Nephron (organoid): Measurements from ENCODE around the gene FAM227A.
"Not testable (repeated sequence)": the region's sequence is repeated elsewhere in the genome, so short reads cannot be mapped to it uniquely, and the experiment has no call there.

Source experiments
- H3K27ac Mint-ChIP-seq, 3 experiments: 2 replicates each; pipeline ENCODE4 v1.8.0; 2020; ENCODE audit warnings: mixed read lengths in 3 of 3, mild to moderate bottlenecking in 2 of 3, moderate library complexity in 1 of 3
- H3K27me3 Mint-ChIP-seq: 2 replicates; pipeline ENCODE4 v1.8.0; 2021; ENCODE audit warnings: low read depth, mild to moderate bottlenecking, moderate library complexity, mixed read lengths
- H3K36me3 Mint-ChIP-seq: 2 replicates; pipeline ENCODE4 v1.8.0; 2020; ENCODE audit warnings: low read depth, mixed read lengths
- H3K4me1 Mint-ChIP-seq: 2 replicates; pipeline ENCODE4 v1.8.0; 2020; ENCODE audit warnings: mixed read lengths
- H3K4me3 Mint-ChIP-seq, 3 experiments: 2 replicates each; pipeline ENCODE4 v1.8.0; 2020; ENCODE audit warnings: mild to moderate bottlenecking in 3 of 3, mixed read lengths in 3 of 3, moderate library complexity in 2 of 3
- H3K9me3 Mint-ChIP-seq: 2 replicates; pipeline ENCODE4 v1.8.0; 2020; ENCODE audit warnings: mixed read lengths
- CTCF ChIP-seq, 3 experiments: fragments of 200-600 bp; sonication (generic); IDR thresholded peaks; one replicate each; pipeline ENCODE4 v1.5.0; 2021; ENCODE audit warnings: antibody characterized with exemption in 3 of 3; ENCODE audit not compliant: unreplicated experiment in 3 of 3

Gene FAM227A

GRCh38 chr22:38602166-38602565 is 54.0 kb downstream of the FAM227A start:
- Mint-ChIP-seq H3K27ac (no peak overlapping the region), H3K27me3 (no peaks in the 10 kb centered on the region), H3K4me3 (no peak overlapping the region), H3K36me3 (peaks cover 19% of the 10 kb centered on the region), H3K4me1 (peaks cover 5% of the 10 kb centered on the region), H3K9me3 (no peaks in the 10 kb centered on the region)
- TF ChIP-seq CTCF (IDR thresholded peaks at IDR 0.05; ENCODE audit: unreplicated experiment in 3 of 3): no peak

GRCh38 chr22:38601221-38601764 is 54.9 kb downstream of the FAM227A start:
- Mint-ChIP-seq H3K27ac (no peak overlapping the region), H3K4me3 (no peak overlapping the region), H3K27me3 (no peaks in the 10 kb centered on the region), H3K9me3 (no peaks in the 10 kb centered on the region), H3K4me1 (peaks cover 2% of the 10 kb centered on the region), H3K36me3 (peaks cover 19% of the 10 kb centered on the region)
- TF ChIP-seq CTCF (IDR thresholded peaks at IDR 0.05; ENCODE audit: unreplicated experiment in 3 of 3): no peak

- Mint-ChIP-seq H3K27me3 (no peaks in the 10 kb centered on the region), H3K36me3 (peaks cover 25% of the 10 kb centered on the region), H3K9me3 (no peaks in the 10 kb centered on the region), H3K4me3 (no peak overlapping the region), H3K4me1 (no peaks in the 10 kb centered on the region), H3K27ac (no peak overlapping the region)
- no peak for TF ChIP-seq CTCF (IDR thresholded peaks at IDR 0.05; ENCODE audit: unreplicated experiment in 3 of 3)
Observed at GRCh38 chr22:38599466-38599865, 56.7 kb downstream of the FAM227A start.

- not testable (repeated sequence) for H3K4me3 Mint-ChIP-seq, H3K27ac Mint-ChIP-seq, H3K4me1 Mint-ChIP-seq
Observed at GRCh38 chr22:38582923-38583322, 73.3 kb downstream of the FAM227A start.

GRCh38 chr22:38578505-38578904 is 77.7 kb downstream of the FAM227A start:
- no peak overlapping the region for H3K27ac Mint-ChIP-seq

More at GRCh38 chr22:38582923-38583322, 73.3 kb downstream of the FAM227A start:
- not testable (repeated sequence) for H3K27me3 Mint-ChIP-seq
- Mint-ChIP-seq H3K9me3 (peaks cover 11% of the 10 kb centered on the region), H3K36me3 (peaks cover 29% of the 10 kb centered on the region)

GRCh38 chr22:38572065-38572464 is 84.1 kb downstream of the FAM227A start:
- Mint-ChIP-seq H3K36me3 (no peaks in the 10 kb centered on the region), H3K4me3 (no peak overlapping the region), H3K9me3 (no peaks in the 10 kb centered on the region), H3K27ac (no peak overlapping the region), H3K4me1 (peaks cover 37% of the 10 kb centered on the region), H3K27me3 (peaks cover 7% of the 10 kb centered on the region)
- peak; percentile 55 to 67 (median 62) for TF ChIP-seq CTCF (IDR thresholded peaks at IDR 0.05; ENCODE audit: unreplicated experiment in 3 of 3)

More at GRCh38 chr22:38578505-38578904, 77.7 kb downstream of the FAM227A start:
- H3K4me1 Mint-ChIP-seq: no peaks in the 10 kb centered on the region
- H3K36me3 Mint-ChIP-seq: no peaks in the 10 kb centered on the region
- no peak overlapping the region for H3K4me3 Mint-ChIP-seq
- H3K9me3 Mint-ChIP-seq: no peaks in the 10 kb centered on the region
- no peak for TF ChIP-seq CTCF (IDR thresholded peaks at IDR 0.05; ENCODE audit: unreplicated experiment in 3 of 3)
- H3K27me3 Mint-ChIP-seq: no peaks in the 10 kb centered on the region
